ENCODE data around the gene MAGI2. TPM values are rescaled to one million over a fixed set of nuclear protein-coding genes. Genes with fewer than 3 reads are reported as not detected.

The MAGI2 gene
- total and polyA plus RNA-seq, 2 donors (not counting 3 experiments of a cell fraction or from before 2014, with no cell fraction given): 0.28 to 6.0 TPM

DNA sequence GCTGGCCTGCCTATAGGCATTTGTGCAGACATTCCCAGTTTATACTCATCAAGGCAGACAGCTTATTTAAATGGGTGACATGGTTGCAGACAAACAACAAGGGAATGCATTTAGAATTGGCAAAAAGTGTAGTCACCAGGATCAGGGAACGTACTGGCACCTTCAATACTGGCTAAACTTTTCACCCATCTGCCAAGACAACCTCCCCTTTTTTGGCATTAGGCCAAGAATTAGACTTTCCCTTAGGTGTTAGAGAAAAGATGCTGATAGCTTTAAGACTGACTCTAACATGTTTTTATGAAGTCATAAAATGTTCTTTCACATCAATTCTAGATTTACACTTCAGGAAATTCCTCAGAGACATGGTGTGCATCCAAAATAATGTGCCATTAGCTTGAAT is 1289.0 kb downstream of the MAGI2 start:
- TF ChIP-seq JUN (IDR thresholded peaks at IDR 0.05; ENCODE audit: borderline replicate concordance, insufficient read depth, insufficient read length, low read depth) (no peak), POLR2AphosphoS5 (IDR thresholded peaks at IDR 0.05; ENCODE audit: insufficient read depth, low read depth, low read length) (no peak), FOS (IDR thresholded peaks at IDR 0.05; ENCODE audit: borderline replicate concordance, insufficient read depth, low read length) (no peak)
- dilution Hi-C loops (cut with MboI; ENCODE audit: extremely low pct_ligation_motif_present, low sequenced_read_pairs) (no loop called here), intact Hi-C loops (cut with micrococcal nuclease) (no loop called here)
- H3K9ac ChIP-seq (replicated peaks; ENCODE audit: extremely low read depth, insufficient read depth, low read length): no peak overlapping the region
- ChIA-PET POLR2A (no interaction called here), CTCF (interaction anchor here (1.3 kb wide), 1 partner anchor 8 kb away, joined by 4 read pairs; no protein-coding TSS in a partner anchor)
- H4K20me1 ChIP-seq (replicated peaks; ENCODE audit: control insufficient read depth, extremely low read depth, insufficient read depth, low read length): no peaks in the 10 kb centered on the region
- no peak for FAIRE-seq
- BruUV-seq (replicated peaks): no TSS peak
- no peaks in the 10 kb centered on the region for H3K79me2 ChIP-seq (ENCODE audit: control insufficient read depth, insufficient read depth, low read length)
- no peak overlapping the region for H3K4me3 ChIP-seq (replicated peaks in 1 of 3; ENCODE audit: insufficient read depth in 1 of 3, low read depth in 1 of 3, low read length in 3 of 3)
- H3K27ac ChIP-seq (ENCODE audit: insufficient read depth, low read depth, low read length): no peak overlapping the region
- H3K36me3 ChIP-seq (ENCODE audit: control insufficient read depth in 2 of 2, extremely low read depth in 1 of 2, insufficient read depth in 2 of 2, low read length in 2 of 2): no peaks in the 10 kb centered on the region
- no peaks in the 10 kb centered on the region for H3K4me1 ChIP-seq (ENCODE audit: control insufficient read depth, extremely low read depth, insufficient read depth, low read length)
- H3K4me2 ChIP-seq (ENCODE audit: insufficient read depth, low read length): no peak overlapping the region
- H3K9me3 ChIP-seq (replicated peaks; ENCODE audit: control insufficient read depth, insufficient read depth, low read length): no peaks in the 10 kb centered on the region
- no peak overlapping the region for H2AFZ ChIP-seq (ENCODE audit: low read depth, low read length)
- DNase-seq (ENCODE audit: low read depth, low spot score): no peak
- no peaks in the 10 kb centered on the region for H3K9me1 ChIP-seq (replicated peaks; ENCODE audit: control insufficient read depth, extremely low read depth, insufficient read depth, low read length)
- H3K27me3 ChIP-seq (ENCODE audit: control insufficient read depth in 2 of 2, insufficient read depth in 2 of 2, low read length in 2 of 2): no peaks in the 10 kb centered on the region

DNA sequence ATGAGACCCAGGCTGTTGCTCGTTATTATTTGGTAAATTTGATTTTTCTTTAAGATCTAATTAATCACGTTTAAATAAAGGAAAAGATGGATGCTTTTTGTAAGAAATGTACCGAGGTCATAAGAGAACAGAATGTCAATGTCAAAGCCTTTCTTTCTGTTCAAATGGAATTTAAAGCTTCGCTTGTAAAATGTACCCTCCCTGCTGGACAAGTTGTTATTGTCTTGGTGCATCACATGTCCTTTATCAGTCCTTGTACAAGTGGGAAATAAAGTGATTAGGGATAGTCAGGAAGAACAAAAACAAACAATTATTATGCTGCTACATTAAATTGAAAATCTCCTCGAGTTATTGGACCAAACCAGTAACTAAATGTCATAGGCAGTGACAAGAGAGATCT is 1291.7 kb downstream of the MAGI2 start:
- Histone ChIP-seq H3K36me3 (ENCODE audit: control insufficient read depth in 2 of 2, extremely low read depth in 1 of 2, insufficient read depth in 2 of 2, low read length in 2 of 2) (no peaks in the 10 kb centered on the region), H3K27me3 (ENCODE audit: control insufficient read depth in 2 of 2, insufficient read depth in 2 of 2, low read length in 2 of 2) (no peaks in the 10 kb centered on the region), H3K4me2 (ENCODE audit: insufficient read depth, low read length) (no peak overlapping the region), H3K9ac (replicated peaks; ENCODE audit: extremely low read depth, insufficient read depth, low read length) (no peak overlapping the region), H3K27ac (ENCODE audit: insufficient read depth, low read depth, low read length) (no peak overlapping the region), H4K20me1 (replicated peaks; ENCODE audit: control insufficient read depth, extremely low read depth, insufficient read depth, low read length) (no peaks in the 10 kb centered on the region), H3K9me1 (replicated peaks; ENCODE audit: control insufficient read depth, extremely low read depth, insufficient read depth, low read length) (no peaks in the 10 kb centered on the region), H3K4me3 (replicated peaks in 1 of 3; ENCODE audit: insufficient read depth in 1 of 3, low read depth in 1 of 3, low read length in 3 of 3) (no peak overlapping the region), H3K79me2 (ENCODE audit: control insufficient read depth, insufficient read depth, low read length) (no peaks in the 10 kb centered on the region), H3K4me1 (ENCODE audit: control insufficient read depth, extremely low read depth, insufficient read depth, low read length) (no peaks in the 10 kb centered on the region), H2AFZ (ENCODE audit: low read depth, low read length) (no peak overlapping the region), H3K9me3 (replicated peaks; ENCODE audit: control insufficient read depth, insufficient read depth, low read length) (no peaks in the 10 kb centered on the region)
- ChIA-PET CTCF (no interaction called here), POLR2A (no interaction called here)
- DNase-seq (ENCODE audit: low read depth, low spot score) (no peak), FAIRE-seq (no peak)
- TF ChIP-seq POLR2A (IDR thresholded peaks at IDR 0.05; ENCODE audit: low read depth, low read length): no peak
- no peak for TF ChIP-seq POLR2AphosphoS5 (IDR thresholded peaks at IDR 0.05; ENCODE audit: insufficient read depth, low read depth, low read length)
- TF ChIP-seq GATA2 (IDR thresholded peaks at IDR 0.05; ENCODE audit: insufficient read depth, insufficient read length, low read depth, low read length): no peak
- TF ChIP-seq JUN (IDR thresholded peaks at IDR 0.05; ENCODE audit: borderline replicate concordance, insufficient read depth, insufficient read length, low read depth): no peak
- TF ChIP-seq FOS (IDR thresholded peaks at IDR 0.05; ENCODE audit: borderline replicate concordance, insufficient read depth, low read length): no peak
- TF ChIP-seq MAX (IDR thresholded peaks at IDR 0.05; ENCODE audit: insufficient read depth, insufficient read length): no peak
- no peak for TF ChIP-seq EZH2 (IDR thresholded peaks at IDR 0.05; ENCODE audit: borderline replicate concordance, low read depth, low read length, severe bottlenecking)
- TF ChIP-seq CTCF (IDR thresholded peaks at IDR 0.05; ENCODE audit: extremely low read depth in 1 of 2, insufficient read depth in 1 of 2, low read depth in 1 of 2, low read length in 2 of 2): no peak
- no peak for TF ChIP-seq MYC (IDR thresholded peaks at IDR 0.05; ENCODE audit: low read depth, low read length)
- intact Hi-C loops (cut with micrococcal nuclease): no loop called here
- no TSS peak for BruUV-seq (replicated peaks)
- dilution Hi-C loops (cut with MboI; ENCODE audit: extremely low pct_ligation_motif_present, low sequenced_read_pairs): no loop called here
